HG03575 (cell line): ENCODE measurements around the gene VEGFA.

ENCODE experiments used
- ATAC-seq: cut with Tn5 transposase; IDR thresholded peaks from one replicate; pipeline ENCODE4 v1.9.1; 2021; ENCODE audit not compliant: unreplicated experiment, insufficient number of reproducible peaks, low FRiP score; ENCODE audit errors: extremely low read depth

VEGFA gene

DNA sequence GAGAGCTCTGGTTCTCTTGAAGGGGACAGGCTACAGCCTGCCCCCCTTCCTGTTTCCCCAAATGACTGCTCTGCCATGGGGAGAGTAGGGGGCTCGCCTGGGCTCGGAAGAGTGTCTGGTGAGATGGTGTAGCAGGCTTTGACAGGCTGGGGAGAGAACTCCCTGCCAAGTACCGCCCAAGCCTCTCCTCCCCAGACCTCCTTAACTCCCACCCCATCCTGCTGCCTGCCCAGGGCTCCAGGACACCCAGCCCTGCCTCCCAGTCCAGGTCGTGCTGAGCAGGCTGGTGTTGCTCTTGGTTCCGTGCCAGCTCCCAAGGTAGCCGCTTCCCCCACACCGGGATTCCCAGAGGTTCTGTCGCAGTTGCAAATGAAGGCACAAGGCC is 9.8 kb downstream of the VEGFA start:
- ATAC-seq: no peak

DNA sequence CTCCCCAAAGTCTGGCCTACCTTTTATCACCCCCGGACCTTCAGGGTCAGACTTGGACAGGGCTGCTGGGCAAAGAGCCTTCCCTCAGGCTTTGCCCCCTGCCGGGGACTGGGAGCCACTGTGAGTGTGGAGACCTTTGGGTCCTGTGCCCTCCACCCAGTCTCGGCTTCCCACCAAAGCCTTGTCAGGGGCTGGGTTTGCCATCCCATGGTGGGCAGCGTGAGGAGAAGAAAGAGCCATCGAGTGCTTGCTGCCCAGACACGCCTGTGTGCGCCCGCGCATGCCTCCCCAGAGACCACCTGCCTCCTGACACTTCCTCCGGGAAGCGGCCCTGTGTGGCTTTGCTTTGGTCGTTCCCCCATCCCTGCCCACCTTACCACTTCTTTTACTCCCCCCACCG is 10.3 kb downstream of the VEGFA start:
- ATAC-seq: no peak

DNA sequence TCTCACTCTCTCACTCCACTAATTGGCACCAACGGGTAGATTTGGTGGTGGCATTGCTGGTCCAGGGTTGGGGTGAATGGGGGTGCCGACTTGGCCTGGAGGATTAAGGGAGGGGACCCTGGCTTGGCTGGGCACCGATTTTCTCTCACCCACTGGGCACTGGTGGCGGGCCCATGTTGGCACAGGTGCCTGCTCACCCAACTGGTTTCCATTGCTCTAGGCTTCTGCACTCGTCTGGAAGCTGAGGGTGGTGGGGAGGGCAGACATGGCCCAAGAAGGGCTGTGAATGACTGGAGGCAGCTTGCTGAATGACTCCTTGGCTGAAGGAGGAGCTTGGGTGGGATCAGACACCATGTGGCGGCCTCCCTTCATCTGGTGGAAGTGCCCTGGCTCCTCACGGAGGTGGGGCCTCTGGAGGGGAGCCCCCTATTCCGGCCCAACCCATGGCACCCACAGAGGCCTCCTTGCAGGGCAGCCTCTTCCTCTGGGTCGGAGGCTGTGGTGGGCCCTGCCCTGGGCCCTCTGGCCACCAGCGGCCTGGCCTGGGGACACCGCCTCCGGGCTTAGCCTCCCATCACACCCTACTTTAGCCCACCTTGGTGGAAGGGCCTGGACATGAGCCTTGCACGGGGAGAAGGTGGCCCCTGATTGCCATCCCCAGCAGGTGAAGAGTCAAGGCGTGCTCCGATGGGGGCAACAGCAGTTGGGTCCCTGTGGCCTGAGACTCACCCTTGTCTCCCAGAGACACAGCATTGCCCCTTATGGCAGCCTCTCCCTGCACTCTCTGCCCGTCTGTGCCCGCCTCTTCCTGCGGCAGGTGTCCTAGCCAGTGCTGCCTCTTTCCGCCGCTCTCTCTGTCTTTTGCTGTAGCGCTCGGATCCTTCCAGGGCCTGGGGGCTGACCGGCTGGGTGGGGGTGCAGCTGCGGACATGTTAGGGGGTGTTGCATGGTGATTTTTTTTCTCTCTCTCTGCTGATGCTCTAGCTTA is 11.2 kb downstream of the VEGFA start:
- ATAC-seq: no peak

DNA sequence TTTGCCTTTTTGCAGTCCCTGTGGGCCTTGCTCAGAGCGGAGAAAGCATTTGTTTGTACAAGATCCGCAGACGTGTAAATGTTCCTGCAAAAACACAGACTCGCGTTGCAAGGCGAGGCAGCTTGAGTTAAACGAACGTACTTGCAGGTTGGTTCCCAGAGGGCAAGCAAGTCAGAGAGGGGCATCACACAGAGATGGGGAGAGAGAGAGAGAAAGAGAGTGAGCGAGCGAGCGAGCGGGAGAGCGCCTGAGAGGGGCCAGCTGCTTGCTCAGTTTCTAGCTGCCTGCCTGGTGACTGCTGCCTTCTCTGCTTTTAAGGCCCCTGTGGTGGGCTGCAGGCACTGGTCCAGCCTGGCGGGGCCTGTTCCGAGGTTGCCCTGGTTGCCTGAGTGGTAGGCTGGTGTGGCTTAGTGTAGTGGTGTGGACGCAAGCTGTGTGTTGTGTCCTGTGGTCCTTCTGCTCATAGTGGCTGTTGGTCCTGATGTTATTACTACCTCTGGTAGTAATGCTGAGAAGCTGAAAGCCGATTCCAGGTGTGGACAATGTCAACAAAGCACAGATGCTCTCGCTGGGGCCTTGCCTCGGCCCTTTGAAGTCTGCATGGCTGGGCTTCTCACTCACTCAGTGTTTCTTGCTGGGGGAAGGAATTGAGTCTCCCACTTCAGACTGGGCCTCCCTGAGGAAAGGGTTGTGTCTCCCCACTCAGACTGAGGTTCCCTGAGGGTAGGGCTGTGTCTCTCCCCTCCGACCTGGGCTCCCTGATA is 12.1 kb downstream of the VEGFA start:
- ATAC-seq: no peak

DNA sequence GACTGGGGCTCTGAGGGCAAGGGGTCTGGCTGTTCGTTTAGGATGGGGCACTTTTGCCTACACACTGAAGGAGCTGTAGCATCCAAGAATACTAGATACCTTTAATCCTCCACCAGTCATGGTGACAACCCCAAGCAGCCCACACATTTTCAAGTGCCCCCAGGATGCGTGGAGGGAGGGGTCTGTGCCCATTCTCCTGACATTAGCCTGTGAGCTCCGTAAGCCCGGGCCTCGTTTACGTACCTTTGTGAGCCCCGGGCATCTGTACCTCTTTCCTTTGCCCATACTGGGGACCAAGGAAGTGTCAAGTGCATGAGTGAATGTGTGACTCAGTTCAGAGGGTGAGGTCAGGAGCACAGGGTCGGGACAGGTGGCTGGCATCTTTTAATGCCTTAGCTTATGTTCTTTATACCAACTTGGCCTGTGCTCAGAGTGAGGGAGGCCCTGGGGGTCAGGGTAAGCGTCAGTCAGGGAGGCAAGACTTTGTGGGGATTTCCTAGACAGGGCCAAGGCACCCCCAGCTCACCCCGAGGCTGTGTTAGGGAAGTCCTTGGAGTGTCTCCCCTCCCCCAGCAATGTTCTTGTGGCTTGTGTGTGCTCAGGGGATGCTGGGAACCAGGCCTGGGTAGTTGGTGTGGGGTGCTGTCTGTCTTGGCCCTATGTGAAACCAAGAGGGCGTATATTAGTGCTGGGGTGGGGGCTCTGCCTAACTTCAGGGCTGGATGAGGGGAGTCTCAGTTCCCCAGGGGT is 12.9 kb downstream of the VEGFA start:
- ATAC-seq: no peak

DNA sequence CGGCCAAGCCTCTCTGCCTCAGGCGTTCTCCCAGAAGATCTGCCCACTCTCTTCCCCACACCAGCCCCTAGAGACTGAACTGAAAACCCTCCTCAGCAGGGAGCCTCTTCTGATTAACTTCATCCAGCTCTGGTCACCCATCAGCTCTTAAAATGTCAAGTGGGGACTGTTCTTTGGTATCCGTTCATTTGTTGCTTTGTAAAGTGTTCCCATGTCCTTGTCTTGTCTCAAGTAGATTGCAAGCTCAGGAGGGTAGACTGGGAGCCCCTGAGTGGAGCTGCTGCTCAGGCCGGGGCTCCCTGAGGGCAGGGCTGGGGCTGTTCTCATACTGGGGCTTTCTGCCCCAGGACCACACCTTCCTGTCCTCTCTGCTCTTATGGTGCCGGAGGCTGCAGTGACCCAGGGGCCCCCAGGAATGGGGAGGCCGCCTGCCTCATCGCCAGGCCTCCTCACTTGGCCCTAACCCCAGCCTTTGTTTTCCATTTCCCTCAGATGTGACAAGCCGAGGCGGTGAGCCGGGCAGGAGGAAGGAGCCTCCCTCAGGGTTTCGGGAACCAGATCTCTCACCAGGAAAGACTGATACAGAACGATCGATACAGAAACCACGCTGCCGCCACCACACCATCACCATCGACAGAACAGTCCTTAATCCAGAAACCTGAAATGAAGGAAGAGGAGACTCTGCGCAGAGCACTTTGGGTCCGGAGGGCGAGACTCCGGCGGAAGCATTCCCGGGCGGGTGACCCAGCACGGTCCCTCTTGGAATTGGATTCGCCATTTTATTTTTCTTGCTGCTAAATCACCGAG is 14.2 kb downstream of the VEGFA start:
- ATAC-seq: no peak

DNA sequence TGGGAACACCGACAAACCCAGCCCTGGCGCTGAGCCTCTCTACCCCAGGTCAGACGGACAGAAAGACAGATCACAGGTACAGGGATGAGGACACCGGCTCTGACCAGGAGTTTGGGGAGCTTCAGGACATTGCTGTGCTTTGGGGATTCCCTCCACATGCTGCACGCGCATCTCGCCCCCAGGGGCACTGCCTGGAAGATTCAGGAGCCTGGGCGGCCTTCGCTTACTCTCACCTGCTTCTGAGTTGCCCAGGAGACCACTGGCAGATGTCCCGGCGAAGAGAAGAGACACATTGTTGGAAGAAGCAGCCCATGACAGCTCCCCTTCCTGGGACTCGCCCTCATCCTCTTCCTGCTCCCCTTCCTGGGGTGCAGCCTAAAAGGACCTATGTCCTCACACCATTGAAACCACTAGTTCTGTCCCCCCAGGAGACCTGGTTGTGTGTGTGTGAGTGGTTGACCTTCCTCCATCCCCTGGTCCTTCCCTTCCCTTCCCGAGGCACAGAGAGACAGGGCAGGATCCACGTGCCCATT is 15.3 kb downstream of the VEGFA start:
- ATAC-seq: no peak

DNA sequence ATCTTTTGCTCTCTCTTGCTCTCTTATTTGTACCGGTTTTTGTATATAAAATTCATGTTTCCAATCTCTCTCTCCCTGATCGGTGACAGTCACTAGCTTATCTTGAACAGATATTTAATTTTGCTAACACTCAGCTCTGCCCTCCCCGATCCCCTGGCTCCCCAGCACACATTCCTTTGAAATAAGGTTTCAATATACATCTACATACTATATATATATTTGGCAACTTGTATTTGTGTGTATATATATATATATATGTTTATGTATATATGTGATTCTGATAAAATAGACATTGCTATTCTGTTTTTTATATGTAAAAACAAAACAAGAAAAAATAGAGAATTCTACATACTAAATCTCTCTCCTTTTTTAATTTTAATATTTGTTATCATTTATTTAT is 15.9 kb downstream of the VEGFA start:
- ATAC-seq: no peak

DNA sequence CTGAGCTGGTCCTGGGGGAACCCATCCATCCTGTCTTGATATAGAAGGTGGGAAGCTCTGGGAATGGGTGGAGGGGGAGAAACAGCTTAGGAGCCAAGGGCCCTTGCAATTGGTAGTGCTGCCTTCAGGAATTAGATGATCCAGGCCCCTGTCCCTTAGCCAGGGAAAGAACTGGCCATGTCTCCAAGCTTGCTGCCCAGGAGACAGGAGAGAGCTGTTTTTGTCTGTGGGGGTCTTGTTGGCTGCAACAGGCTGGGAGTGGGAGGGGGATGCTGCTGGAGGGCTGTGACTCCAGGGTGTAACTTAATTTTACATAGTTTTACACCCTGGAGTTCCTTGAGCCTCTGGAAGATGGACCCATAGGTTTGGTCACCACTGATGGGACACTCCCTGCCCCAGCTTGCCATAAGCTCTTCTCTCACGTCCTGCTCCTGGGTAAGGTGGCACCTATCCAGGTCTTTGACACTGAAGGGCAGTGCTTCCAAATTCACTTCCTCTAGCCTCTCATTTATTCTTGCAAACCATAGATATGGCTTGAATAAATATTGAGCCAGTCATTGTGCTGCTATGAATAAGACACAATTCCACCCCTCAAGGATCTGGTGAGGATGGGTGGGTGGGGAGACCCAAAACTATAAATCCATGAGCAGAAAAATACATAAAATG is 16.8 kb downstream of the VEGFA start:
- no peak for ATAC-seq

DNA sequence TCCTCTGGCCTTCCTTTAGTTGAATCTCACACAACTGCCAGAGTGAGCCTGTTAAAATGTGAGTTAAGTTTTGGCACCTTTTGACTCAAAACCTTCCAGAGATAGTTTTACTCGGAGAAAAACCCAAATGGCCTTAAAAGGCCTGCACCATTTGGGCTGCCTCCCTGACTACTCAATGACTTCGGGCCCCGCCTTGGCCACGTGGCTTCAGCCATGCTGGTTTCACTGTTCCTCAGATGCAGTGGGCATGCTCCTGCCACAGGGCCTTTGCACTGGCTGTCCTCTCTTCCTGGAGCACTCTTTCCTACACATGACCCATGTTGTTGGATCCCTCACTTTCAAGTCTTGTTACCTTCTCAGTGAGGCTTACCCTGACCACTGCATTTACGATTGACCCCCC is 18.3 kb downstream of the VEGFA start:
- no peak for ATAC-seq

DNA sequence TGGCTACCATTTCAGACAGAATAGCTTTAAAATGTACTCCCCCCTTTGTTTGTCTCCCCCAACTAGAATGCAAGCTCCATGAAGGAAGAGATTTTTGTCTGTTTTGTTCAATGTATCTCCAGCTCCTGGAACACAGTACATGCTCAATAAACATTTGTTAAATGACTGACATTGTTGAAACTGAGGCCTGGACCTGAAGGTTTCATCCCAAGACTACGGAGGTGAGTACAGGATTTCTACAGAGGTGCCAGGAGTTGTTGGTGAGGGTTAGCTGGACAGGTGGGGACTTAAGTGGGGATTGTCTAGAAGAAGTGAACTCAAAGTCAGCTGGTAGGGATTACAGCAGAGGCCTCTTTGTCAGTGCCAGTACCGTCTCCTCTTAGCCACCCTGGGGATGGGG is 19.4 kb downstream of the VEGFA start:
- ATAC-seq: no peak

DNA sequence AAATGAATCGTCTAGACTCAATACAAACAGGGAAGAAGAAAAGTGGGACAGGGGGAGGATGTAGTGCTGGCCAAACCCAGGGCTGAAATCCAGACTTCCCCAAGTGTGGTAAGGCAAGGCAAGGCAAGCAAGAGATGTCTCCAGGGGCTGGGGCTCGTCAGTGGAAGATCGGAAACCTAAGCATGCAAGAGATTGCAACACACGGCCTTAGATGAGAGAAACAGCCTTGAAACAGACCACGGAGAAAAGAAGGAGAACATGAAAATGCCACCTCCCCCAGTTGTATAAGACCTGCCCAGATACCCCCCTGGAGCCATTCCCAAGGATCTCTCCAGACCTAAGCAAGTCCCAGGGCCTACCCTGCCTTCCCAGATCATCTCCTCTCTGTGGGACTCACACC is 20.0 kb downstream of the VEGFA start:
- no peak for ATAC-seq

DNA sequence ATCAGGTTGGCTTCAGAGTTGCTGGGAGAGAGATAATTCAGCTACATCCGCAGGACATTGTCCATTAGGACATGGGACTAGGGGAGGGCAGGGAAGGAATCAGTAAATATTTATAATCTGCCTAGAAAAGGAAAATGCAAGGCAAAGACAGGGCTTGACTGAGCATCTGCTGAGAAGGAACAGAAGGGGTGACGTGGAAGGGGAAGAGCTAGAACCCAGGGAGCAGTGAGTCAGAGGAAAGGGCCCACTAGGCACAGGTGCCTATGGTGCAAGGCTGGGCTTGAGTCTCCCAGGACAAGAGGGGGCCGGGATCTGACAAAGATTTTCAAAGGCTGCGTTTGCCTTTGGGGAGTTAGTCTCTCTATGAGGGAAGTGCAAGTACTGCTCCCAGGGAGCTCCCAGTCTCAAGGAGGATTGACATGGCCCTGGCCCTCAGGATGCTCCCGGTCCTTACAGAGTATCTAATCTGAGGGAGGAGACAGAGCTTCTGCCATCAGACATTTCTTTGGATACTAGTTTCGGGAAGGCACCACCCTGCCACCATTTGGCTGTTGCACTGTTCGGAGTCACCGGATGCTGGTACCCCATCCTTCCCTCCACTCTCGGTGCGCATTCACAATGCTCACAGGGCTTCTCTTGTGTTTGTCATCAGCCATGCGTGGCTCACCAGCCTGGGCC is 21.9 kb downstream of the VEGFA start:
- no peak for ATAC-seq

DNA sequence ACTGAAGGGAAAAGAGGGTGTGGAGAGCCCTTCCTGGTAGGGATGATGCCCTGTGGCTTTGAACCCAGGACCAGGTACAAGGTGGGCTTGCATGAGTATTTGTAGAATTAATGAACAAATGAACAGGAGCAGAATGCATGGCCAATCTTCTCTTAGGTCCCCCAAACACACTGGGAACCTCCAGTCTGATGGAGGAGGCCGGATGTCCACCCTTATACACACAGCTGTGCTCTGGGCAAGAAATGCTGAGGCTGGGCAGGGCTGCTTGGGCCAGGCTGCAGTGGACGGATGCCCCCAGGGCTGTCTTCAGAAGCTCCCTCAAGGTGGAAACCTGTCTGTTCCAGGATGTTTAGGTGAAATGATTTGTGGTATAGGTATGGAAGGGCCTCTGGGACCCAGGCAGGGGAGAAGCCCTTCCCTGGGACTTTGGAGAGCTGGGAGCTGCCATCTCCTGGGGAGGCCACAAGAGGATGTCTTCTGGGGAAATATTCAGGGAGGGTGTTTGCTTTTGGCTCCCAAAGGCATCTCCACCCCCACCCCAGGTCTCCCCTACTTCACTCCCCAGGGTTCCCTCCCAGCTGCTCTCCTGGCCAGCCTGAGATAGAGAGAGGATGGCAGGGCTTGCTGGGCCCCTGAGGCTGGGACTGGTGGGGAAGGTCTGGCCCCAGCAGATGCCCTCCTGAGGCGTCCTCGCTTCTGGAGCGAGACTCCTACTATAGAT is 23.3 kb downstream of the VEGFA start:
- ATAC-seq: no peak

DNA sequence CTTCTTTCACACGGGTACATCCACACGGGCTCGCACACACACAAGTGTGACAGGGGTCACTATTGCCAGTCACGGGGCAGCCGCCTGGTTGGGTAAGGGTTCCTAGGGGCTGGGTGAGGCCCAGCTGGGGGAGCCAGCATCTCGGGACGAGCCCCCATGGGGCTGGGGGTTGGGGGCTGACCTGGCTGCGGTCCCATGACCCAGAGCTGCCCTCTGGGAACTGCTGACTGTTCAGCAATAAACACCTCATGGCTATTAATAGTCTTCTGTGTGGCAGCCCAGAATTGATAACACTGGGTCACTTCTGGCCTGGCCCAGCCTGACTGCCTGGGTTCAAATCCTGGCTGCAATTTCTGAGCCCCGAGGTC is 23.8 kb downstream of the VEGFA start:
- no peak for ATAC-seq

DNA sequence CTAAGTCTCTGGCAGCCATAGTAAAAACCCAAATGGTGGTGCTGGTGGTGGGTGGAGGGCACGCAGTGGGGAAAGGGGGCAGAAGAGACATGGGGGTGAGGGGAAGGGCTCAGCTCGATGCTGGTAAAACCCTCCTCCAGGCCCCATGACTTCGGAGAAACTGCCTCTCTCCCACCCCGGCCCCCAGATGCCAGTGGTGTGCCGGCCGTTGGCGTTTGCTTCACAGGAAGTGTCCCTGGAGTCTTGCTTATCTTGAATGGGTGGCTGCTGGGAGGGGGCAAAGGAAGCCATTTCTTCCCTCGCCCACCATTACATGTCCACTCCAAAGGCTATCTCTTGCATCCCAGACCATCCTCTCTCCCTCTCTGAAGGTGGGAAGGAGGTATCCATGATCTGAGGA is 25.4 kb downstream of the VEGFA start:
- ATAC-seq: no peak

DNA sequence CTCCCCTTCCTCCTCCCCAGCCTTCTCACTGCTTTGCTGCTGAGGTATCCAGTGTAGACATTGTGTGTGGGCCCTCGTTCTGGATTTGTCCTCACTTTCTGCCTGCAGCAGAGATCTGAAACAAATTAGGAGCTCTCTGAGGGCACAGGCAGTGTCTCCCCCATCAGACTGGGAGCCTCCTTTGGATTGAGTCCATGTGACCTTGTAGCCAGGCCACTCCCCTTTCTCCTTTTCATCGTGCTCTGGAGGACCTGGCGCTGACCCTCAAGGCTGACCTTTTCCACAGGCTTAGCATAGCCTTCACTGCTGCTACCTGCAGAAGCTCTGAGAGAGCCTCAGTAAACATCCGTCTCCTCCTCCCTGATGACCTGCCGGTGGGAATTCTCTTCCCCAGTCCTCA is 26.2 kb downstream of the VEGFA start:
- ATAC-seq: no peak
